Caco-2 (cell line): Measurements from ENCODE around the gene GALNS. TPM values are rescaled to one million over a fixed set of nuclear protein-coding genes. Genes with fewer than 3 reads are reported as not detected.

Experiments
- BruUV-seq: library from RNA; stranded (reverse); fragments of 400-500 nt; replicated peaks from 2 replicates; lab custom pipeline; 2021; lab: Mats Ljungman, UMichigan
- CTCF ChIA-PET: fragments of 300-600 bp; sonication (Branson Sonifier 250); formaldehyde crosslinking; loops from one replicate; lab custom pipeline; 2022; ENCODE audit warnings: antibody characterized with exemption; lab: Charles Lee
- POLR2A ChIA-PET: fragments of 300-600 bp; sonication (Branson Sonifier 250); formaldehyde crosslinking; loops from one replicate; lab custom pipeline; 2022; ENCODE audit warnings: antibody characterized with exemption; lab: Charles Lee
- DNase-seq, 2 experiments: peaks; one replicate each; pipeline versions ENCODE4 v3.0.0 to v3.0.0-alpha.2; 2020 to 2022
- H3K27me3 ChIP-seq: replicated peaks from 2 replicates; pipeline ENCODE4 v1.6.0; 2011; ENCODE audit warnings: low read length; ENCODE audit not compliant: control insufficient read depth, insufficient read depth
- H3K36me3 ChIP-seq: 2 replicates; pipeline ENCODE4 v1.5.1; 2011; ENCODE audit warnings: low read length; ENCODE audit not compliant: control insufficient read depth, insufficient read depth
- H3K4me1 ChIP-seq: fragments of 250-450 bp; sonication (Bioruptor Pico); 2 replicates; pipeline ENCODE4 v1.5.1; 2020; ENCODE audit warnings: mild to moderate bottlenecking
- H3K4me3 ChIP-seq: 2 replicates; pipeline ENCODE4 v1.5.1; 2011; ENCODE audit warnings: low read depth, mild to moderate bottlenecking, control low read depth, low read length
- H3K9me3 ChIP-seq: fragments of 250-450 bp; sonication (Bioruptor Pico); 2 replicates; pipeline ENCODE4 v1.5.1; 2020; ENCODE audit warnings: mild to moderate bottlenecking, moderate library complexity
- H3K27ac Mint-ChIP-seq: one replicate; pipeline ENCODE4 v1.8.0; 2022; ENCODE audit warnings: mixed read lengths; ENCODE audit not compliant: unreplicated experiment
- H3K27me3 Mint-ChIP-seq: one replicate; pipeline ENCODE4 v1.8.0; 2022; ENCODE audit warnings: mixed read lengths; ENCODE audit not compliant: insufficient read depth, unreplicated experiment
- H3K36me3 Mint-ChIP-seq: one replicate; pipeline ENCODE4 v1.8.0; 2022; ENCODE audit warnings: mild to moderate bottlenecking, mixed read lengths; ENCODE audit not compliant: insufficient read depth, unreplicated experiment
- H3K4me1 Mint-ChIP-seq: one replicate; pipeline ENCODE4 v1.8.0; 2022; ENCODE audit warnings: low read depth, mixed read lengths; ENCODE audit not compliant: unreplicated experiment
- H3K4me3 Mint-ChIP-seq: one replicate; pipeline ENCODE4 v1.8.0; 2022; ENCODE audit warnings: mild to moderate bottlenecking, moderate library complexity, mixed read lengths; ENCODE audit not compliant: unreplicated experiment
- H3K9me3 Mint-ChIP-seq: one replicate; pipeline ENCODE4 v1.8.0; 2022; ENCODE audit warnings: mixed read lengths; ENCODE audit not compliant: unreplicated experiment
- CTCF ChIP-seq, 2 experiments: fragments of 200-600 bp in 1 of 2; IDR thresholded peaks; 1 replicate in 1 of 2; 2 replicates in 1 of 2; pipeline versions ENCODE4 v1.5.1 to v1.8.0; 2011 to 2022; ENCODE audit warnings: antibody characterized with exemption in 1 of 2, control low read depth in 1 of 2, inconsistent platforms in 1 of 2, low read depth in 1 of 2, low read length in 1 of 2, mild to moderate bottlenecking in 1 of 2, moderate library complexity in 1 of 2; ENCODE audit not compliant: insufficient read depth in 1 of 2, severe bottlenecking in 1 of 2, unreplicated experiment in 1 of 2
- intact Hi-C: fragments of 100-400 bp; cut with micrococcal nuclease; formaldehyde crosslinking; loops from one replicate; pipeline ENCODE4 v1.10.0; 2022; ENCODE audit not compliant: unreplicated experiment
- total RNA-seq: library from RNA; stranded (reverse); gene quantifications from 2 replicates; pipeline ENCODE4 v1.2.3, GENCODE V29; 2022

Gene GALNS
- total RNA-seq, 1 experiment from 2014 or later: 57.8 TPM

GRCh38 chr16:88777471-88778270, 79.1 kb downstream of the GALNS start:
- BruUV-seq: no TSS peak
- Mint-ChIP-seq H3K27me3 (no peaks in the 10 kb centered on the region), H3K27ac (peak overlapping the region; percentile 32), H3K4me3 (no peak overlapping the region), H3K4me1 (peaks cover 39% of the 10 kb centered on the region), H3K9me3 (no peaks in the 10 kb centered on the region), H3K36me3 (peaks cover 64% of the 10 kb centered on the region)
- no peak for DNase-seq
- TF ChIP-seq CTCF (IDR thresholded peaks at IDR 0.05; ENCODE audit: insufficient read depth in 1 of 2, low read depth in 1 of 2, low read length in 1 of 2, severe bottlenecking in 1 of 2, unreplicated experiment in 1 of 2): no peak
- H3K27me3 ChIP-seq: no peaks in the 10 kb centered on the region
- no peak overlapping the region for H3K4me3 ChIP-seq
- ChIA-PET CTCF (no interaction called here), POLR2A (no interaction called here)
- intact Hi-C loops: no loop called here
- H3K36me3 ChIP-seq: no peaks in the 10 kb centered on the region
- peaks cover 58% of the 10 kb centered on the region for H3K4me1 ChIP-seq
- no peaks in the 10 kb centered on the region for H3K9me3 ChIP-seq

DNA sequence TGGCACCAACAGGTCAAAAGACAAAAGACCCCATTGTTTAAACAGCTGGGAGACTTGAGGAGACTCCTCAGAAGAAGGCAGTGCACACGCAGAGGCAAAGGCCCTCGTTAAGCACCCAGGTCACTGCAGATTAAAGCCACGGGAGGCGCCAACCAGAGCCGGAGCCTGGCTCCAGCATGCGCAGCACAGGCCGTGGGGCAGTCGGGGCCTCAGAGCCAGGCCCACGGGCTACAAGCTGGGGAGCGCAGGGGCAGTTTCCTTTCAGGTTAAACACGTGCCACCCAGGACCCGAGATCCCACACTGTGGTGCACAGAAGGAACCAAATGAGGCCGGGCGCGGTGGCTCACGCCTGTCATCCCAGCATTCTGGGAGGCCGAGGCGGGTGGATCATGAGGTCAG, 80.9 kb downstream of the GALNS start:
- Mint-ChIP-seq H3K36me3 (peaks cover 77% of the 10 kb centered on the region), H3K9me3 (no peaks in the 10 kb centered on the region), H3K27ac (peak overlapping the region; percentile 19), H3K4me3 (no peak overlapping the region), H3K4me1 (peaks cover 32% of the 10 kb centered on the region), H3K27me3 (no peaks in the 10 kb centered on the region)
- Histone ChIP-seq H3K4me1 (peaks cover 53% of the 10 kb centered on the region), H3K27me3 (no peaks in the 10 kb centered on the region), H3K9me3 (no peaks in the 10 kb centered on the region), H3K36me3 (no peaks in the 10 kb centered on the region), H3K4me3 (no peak overlapping the region)
- no peak for DNase-seq
- no peak for TF ChIP-seq CTCF (IDR thresholded peaks at IDR 0.05; ENCODE audit: insufficient read depth in 1 of 2, low read depth in 1 of 2, low read length in 1 of 2, severe bottlenecking in 1 of 2, unreplicated experiment in 1 of 2)
- BruUV-seq: no TSS peak
- intact Hi-C loops: no loop called here
- CTCF ChIA-PET: interaction anchor here (1.2 kb wide), 1 partner anchor 38 kb away, joined by 3 read pairs; no protein-coding TSS in a partner anchor
- POLR2A ChIA-PET: no interaction called here

DNA sequence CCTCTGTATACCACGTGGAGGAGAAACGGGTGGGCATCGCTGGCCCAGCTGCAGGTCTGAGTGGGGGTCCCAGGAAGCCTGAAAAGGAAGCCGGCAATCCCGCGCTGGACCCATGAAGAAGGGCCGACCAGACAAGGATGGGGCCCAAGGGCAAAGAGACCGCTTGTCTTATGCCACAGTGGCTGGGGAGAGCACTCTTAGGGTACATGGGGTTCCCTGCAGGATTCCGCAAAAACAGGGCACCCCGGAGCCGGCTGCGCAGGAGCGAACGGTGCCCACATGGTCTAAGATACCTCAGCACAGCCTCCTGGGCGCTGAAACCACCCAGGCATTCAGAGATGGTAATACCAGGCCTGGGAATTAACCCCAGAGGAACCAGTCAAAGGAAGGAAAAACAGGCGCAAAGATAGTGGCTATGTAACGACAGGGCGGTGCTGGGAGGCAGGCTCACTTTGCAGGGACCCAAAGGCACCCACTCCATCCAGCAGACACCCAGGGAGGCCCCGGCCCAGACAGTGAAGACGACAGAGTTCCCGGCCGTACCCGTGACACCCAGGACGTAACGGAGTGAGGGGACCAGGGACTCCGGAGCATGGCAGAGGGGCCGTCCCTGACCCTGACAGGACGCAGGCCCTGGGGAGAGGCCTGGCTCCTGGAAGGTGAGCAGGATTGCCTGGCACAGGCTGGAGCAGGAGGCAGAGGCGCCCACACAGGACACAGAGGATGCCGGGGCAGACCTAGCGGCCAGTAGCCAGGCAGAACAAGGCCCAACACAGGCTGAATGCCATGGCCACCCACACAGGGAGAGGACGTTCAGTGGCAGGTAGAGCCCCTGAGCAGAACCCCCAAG, 82.0 kb downstream of the GALNS start:
- POLR2A ChIA-PET: no interaction called here
- H3K4me1 Mint-ChIP-seq: peaks cover 27% of the 10 kb centered on the region

More for the DNA sequence above, 82.0 kb downstream of the GALNS start:
- H3K4me3 Mint-ChIP-seq: no peak overlapping the region
- H3K27me3 Mint-ChIP-seq: no peaks in the 10 kb centered on the region
- Histone ChIP-seq H3K4me1 (peaks cover 53% of the 10 kb centered on the region), H3K36me3 (no peaks in the 10 kb centered on the region), H3K27me3 (no peaks in the 10 kb centered on the region), H3K9me3 (no peaks in the 10 kb centered on the region), H3K4me3 (no peak overlapping the region)
- no peak for DNase-seq
- no TSS peak for BruUV-seq
- CTCF ChIA-PET: interaction anchor here (1.1 to 2.8 kb wide), 4 partner anchors 8 to 38 kb away, joined by 3 to 24 read pairs (median 12); no protein-coding TSS in a partner anchor
- H3K9me3 Mint-ChIP-seq: no peaks in the 10 kb centered on the region
- peaks cover 80% of the 10 kb centered on the region for H3K36me3 Mint-ChIP-seq
- H3K27ac Mint-ChIP-seq: peak overlapping the region; percentile 67
- intact Hi-C loops: no loop called here
- TF ChIP-seq CTCF (IDR thresholded peaks at IDR 0.05; ENCODE audit: insufficient read depth in 1 of 2, low read depth in 1 of 2, low read length in 1 of 2, severe bottlenecking in 1 of 2, unreplicated experiment in 1 of 2): no peak
